Thyroid gland (tissue), 4 donors: ENCODE measurements around the gene PTGDS. TPM values are rescaled to one million over a fixed set of nuclear protein-coding genes. Genes with fewer than 3 reads are reported as not detected.
A peak's percentile ranks its signal among the peaks of the same experiment; 100 is the strongest.

Experiments
- DNase-seq, 2 donors: peaks; one replicate each; pipeline ENCODE4 v3.0.0-alpha.2; 2019
- H3K27ac ChIP-seq, 3 donors: fragments of 200-600 bp; sonication (generic); 1 replicate in 2 of 3; 2 replicates in 1 of 3; pipeline ENCODE4 v1.5.1; 2016 to 2019; ENCODE audit warnings: mild to moderate bottlenecking in 1 of 3, moderate library complexity in 1 of 3
- H3K27me3 ChIP-seq: fragments of 200-600 bp; sonication (generic); one replicate; pipeline ENCODE4 v1.5.1; 2019
- H3K36me3 ChIP-seq, 2 donors: fragments of 200-600 bp; sonication (generic); one replicate each; pipeline ENCODE4 v1.5.1; 2016 to 2019
- H3K4me1 ChIP-seq, 2 donors: fragments of 200-600 bp; sonication (generic); one replicate each; pipeline ENCODE4 v1.5.1; 2017 to 2019
- H3K4me3 ChIP-seq, 3 donors: fragments of 200-600 bp; sonication (generic); replicated peaks in 1 of 3; 1 replicate in 2 of 3; 2 replicates in 1 of 3; pipeline ENCODE4 v1.5.1; 2016; ENCODE audit warnings: mild to moderate bottlenecking in 1 of 3
- H3K9me3 ChIP-seq: fragments of 200-600 bp; sonication (generic); one replicate; pipeline ENCODE4 v1.5.1; 2017
- POLR2A ChIP-seq, 2 donors: fragments of 450-650 bp; IDR thresholded peaks; one replicate each; pipeline ENCODE4 v1.6.1; 2017; ENCODE audit warnings: antibody characterized with exemption in 2 of 2, mild to moderate bottlenecking in 2 of 2, moderate library complexity in 1 of 2
- WGBS, 2 donors: methylation state at CpG; one replicate each; pipeline ENCODE4 v1.1.5; 2017; 5-methylcytosine and 5-hydroxymethylcytosine counted together
- intact Hi-C: fragments of 100-400 bp; cut with DNase I; formaldehyde crosslinking; loops from one replicate; pipeline ENCODE4 v1.15.1; 2023
- total RNA-seq, 4 donors: library from RNA; depleted of rRNA; stranded (reverse); fragments of >200 nt; gene quantifications; one replicate each; pipeline ENCODE4 v1.2.3, GENCODE V29; 2016
- TF ChIP-seq, protein P1 (sequence below), 6 experiments: fragments of 200-600 bp in 3 of 6; fragments of 450-650 bp in 3 of 6; sonication (generic) in 3 of 6; IDR thresholded peaks; one replicate each; pipeline ENCODE4 v1.5.1; 2016 to 2019; ENCODE audit warnings: antibody characterized with exemption in 6 of 6, mild to moderate bottlenecking in 2 of 6, inconsistent platforms in 1 of 6, moderate library complexity in 1 of 6

The PTGDS gene
- total RNA-seq, 4 donors from 2014 or later, result 5.0 to 39.5 (median 33.9) TPM

DNA sequence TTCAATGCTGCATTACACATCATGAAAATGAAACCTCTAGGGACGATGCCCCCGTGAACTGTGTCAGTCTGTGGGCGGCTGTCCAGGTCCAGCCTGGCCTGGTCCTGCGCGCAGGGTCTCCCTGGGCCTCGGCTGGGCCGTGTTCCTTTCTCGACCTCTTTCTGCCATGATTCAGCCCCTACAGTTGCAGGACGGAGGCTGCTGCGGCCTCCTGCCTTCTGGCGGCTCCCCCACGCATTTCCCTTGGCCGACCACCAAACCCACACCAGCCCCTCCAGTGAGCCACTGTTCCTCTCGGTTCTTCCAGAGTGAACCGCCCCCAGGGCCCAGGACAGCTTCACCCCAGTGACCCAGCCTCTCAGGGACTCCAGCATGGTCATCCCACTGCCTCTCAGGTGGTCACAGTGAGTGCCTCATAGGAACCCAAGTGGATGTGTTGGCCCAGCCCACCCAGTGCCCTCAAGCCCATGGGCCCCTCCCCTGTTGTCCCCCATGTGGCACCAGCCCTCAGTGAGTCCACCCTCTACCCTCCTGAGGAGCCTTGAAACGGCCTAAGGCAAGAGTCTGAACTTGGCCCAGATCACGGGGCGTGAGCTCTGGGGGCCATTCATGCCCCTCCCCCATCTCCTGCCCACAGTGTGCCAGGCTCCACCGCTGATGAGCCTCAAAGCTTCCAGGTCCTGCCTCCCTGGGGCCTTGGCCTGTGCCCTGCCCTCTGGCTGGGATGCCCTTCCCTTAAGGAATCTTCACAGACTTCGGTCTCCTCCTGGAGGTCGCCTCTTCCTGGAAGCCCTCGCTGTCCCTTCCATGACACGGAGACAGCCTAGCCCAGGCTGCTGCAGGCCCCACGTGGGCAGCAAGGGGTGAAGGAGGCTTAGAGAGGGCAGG lies 29.1 kb downstream of the PTGDS start:
- Histone ChIP-seq H3K9me3 (no peaks in the 10 kb centered on the region), H3K4me1 (peaks cover 30 to 36% of the 10 kb centered on the region in 2 donors), H3K4me3 (no peak overlapping the region), H3K27ac (peak overlapping the region; percentile 59 to 84 (median 79)), H3K36me3 (peaks cover 0 to 7% of the 10 kb centered on the region in 2 donors), H3K27me3 (no peaks in the 10 kb centered on the region)
- 56 to 59% methylated on average over 16 to 21 of the region's 24 CpGs for WGBS, 2 donors
- intact Hi-C loops, result no loop called here
- TF ChIP-seq, protein P1, sequence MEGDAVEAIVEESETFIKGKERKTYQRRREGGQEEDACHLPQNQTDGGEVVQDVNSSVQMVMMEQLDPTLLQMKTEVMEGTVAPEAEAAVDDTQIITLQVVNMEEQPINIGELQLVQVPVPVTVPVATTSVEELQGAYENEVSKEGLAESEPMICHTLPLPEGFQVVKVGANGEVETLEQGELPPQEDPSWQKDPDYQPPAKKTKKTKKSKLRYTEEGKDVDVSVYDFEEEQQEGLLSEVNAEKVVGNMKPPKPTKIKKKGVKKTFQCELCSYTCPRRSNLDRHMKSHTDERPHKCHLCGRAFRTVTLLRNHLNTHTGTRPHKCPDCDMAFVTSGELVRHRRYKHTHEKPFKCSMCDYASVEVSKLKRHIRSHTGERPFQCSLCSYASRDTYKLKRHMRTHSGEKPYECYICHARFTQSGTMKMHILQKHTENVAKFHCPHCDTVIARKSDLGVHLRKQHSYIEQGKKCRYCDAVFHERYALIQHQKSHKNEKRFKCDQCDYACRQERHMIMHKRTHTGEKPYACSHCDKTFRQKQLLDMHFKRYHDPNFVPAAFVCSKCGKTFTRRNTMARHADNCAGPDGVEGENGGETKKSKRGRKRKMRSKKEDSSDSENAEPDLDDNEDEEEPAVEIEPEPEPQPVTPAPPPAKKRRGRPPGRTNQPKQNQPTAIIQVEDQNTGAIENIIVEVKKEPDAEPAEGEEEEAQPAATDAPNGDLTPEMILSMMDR (IDR thresholded peaks at IDR 0.05), result no peak
- no peak for TF ChIP-seq POLR2A (IDR thresholded peaks at IDR 0.05)
- DNase-seq, result peak; percentile 75 to 91

DNA sequence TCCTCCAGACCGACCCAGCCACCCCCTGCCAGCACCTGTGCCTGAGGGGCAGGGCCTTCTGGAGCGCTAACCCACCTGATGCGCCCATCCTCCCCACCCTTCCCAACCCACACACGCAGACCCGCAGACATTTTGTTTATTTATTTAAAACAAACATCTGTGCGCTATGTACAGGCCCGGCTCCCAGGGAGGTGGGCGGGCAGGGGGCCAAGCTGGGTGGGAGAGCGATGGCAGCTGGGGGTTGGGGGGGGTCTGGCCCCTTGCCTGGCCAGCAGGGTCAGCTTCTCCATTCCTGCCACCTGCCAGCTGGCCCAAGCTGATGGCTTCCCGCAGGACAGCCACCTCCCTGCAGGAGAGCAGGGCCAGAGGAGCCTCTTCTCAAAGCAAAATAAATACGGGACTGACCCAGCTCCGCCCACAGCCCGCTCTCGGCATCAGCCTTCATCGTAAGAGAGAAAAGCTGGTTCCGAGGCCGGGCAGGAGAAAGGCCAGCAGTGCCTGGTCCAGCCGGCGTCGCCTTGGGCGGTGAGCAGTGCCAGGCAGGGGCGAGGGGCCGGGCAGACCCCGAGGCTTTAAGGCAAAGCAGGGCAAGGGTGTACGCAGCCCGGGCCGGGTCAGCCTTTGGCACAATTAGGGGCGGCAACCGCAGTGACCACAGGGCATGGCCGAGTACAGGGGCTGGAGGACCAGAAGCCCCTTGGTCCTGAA lies 30.0 kb downstream of the PTGDS start:
- intact Hi-C loops, result no loop called here
- Histone ChIP-seq H3K4me1 (peaks cover 30 to 36% of the 10 kb centered on the region in 2 donors), H3K27me3 (no peaks in the 10 kb centered on the region), H3K27ac (peak overlapping the region; percentile 59 to 84 (median 79)), H3K4me3 (no peak overlapping the region), H3K9me3 (no peaks in the 10 kb centered on the region), H3K36me3 (peaks cover 0 to 14% of the 10 kb centered on the region in 2 donors)
- TF ChIP-seq POLR2A (IDR thresholded peaks at IDR 0.05), result peak in 1 of 2 donors; percentile 10
- TF ChIP-seq, protein P1 (IDR thresholded peaks at IDR 0.05), result no peak
- peak; percentile 91 to 97 for DNase-seq
- WGBS, 2 donors, result 29 to 40% methylated on average over 12 of the region's 30 CpGs

DNA sequence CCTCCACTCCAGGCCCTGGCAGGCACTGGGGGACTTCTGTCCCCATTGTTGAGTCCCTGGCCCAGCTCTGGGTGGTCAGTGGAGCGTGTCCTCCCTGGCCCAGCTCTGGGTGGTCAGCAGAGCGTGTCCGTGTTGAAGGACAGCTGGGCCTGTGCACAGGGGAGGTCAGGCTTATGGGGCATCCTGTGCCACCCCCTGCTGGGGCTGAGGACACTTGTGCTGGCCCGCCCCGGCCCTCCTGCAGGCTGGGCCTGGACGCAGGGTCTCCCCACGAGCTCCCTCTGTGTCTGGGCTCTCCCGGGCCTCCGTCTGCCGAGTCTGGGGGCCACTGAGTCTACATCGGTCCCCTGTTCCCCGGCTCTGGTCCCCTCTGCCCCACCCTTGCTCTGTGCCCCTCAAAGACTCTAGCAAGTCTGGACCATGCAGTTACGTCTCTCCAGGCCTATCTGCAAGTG lies 30.5 kb downstream of the PTGDS start:
- Histone ChIP-seq H3K9me3 (no peaks in the 10 kb centered on the region), H3K27me3 (no peaks in the 10 kb centered on the region), H3K4me1 (peaks cover 30 to 36% of the 10 kb centered on the region in 2 donors), H3K36me3 (peaks cover 0 to 14% of the 10 kb centered on the region in 2 donors), H3K27ac (peak overlapping the region; percentile 59 to 84 (median 79)), H3K4me3 (no peak overlapping the region)
- WGBS, 2 donors, result 58 to 59% methylated on average over 5 to 12 of the region's 13 CpGs
- intact Hi-C loops, result no loop called here
- DNase-seq, result peak; percentile 89 to 91
- TF ChIP-seq, protein P1 (IDR thresholded peaks at IDR 0.05), result peak in 1 of 6 experiments; percentile 37
- no peak for TF ChIP-seq POLR2A (IDR thresholded peaks at IDR 0.05)

DNA sequence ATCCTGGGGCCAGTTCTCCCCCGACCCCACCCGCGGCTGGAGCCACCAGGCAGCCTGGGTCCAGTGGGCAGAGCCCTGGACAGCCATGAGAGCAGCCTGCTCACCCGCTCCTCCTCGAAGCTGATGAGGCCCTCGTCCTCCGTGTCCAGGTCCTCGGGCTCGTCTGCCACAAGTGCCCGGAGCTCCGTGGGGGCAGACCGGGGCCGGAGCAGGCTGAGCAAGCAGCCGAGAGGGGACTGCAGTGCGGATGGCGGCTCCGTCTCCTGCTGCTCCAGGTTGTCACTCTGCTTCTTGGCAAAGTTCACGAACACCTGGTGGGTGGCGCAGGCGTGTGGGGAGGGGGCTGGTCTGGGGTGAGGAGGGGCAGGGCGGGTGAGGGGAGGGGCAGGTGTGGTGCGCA lies 31.0 kb downstream of the PTGDS start:
- H3K4me1 ChIP-seq, result peaks cover 30 to 36% of the 10 kb centered on the region in 2 donors
- 60% methylated on average over 1 to 2 of the region's 22 CpGs for WGBS, 2 donors
- H3K36me3 ChIP-seq, result peaks cover 0 to 14% of the 10 kb centered on the region in 2 donors
- H3K9me3 ChIP-seq, result no peaks in the 10 kb centered on the region
- no peak for TF ChIP-seq POLR2A (IDR thresholded peaks at IDR 0.05)
- no peaks in the 10 kb centered on the region for H3K27me3 ChIP-seq
- peak overlapping the region; percentile 59 to 84 (median 79) for H3K27ac ChIP-seq
- intact Hi-C loops, result no loop called here
- H3K4me3 ChIP-seq, result no peak overlapping the region
- peak; percentile 51 to 52 for DNase-seq

DNA sequence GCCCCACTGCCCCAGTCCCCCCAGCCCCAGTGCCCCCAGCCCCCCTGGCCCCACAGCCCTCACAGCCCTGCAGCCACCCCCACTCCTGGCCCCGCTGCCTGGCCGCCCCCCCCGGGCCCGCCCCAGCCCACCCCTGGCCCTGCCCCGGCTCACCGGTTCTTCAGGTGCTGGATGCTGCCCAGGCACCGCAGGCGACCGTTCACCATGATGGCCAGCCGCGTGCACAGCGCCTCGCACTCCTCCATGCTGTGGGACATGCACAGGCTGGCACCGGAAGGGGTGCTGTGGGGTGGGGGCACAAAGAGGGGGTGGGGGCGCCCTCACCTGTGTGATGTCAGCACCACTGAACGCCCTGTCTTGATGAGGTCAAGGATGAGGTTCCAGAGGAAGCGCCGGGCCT lies 31.9 kb downstream of the PTGDS start:
- Histone ChIP-seq H3K9me3 (no peaks in the 10 kb centered on the region), H3K4me1 (peaks cover 30 to 36% of the 10 kb centered on the region in 2 donors), H3K27me3 (no peaks in the 10 kb centered on the region), H3K27ac (no peak overlapping the region), H3K4me3 (no peak overlapping the region), H3K36me3 (peaks cover 2 to 17% of the 10 kb centered on the region in 2 donors)
- intact Hi-C loops, result no loop called here
- 62 to 80% methylated on average over 1 to 9 of the region's 18 CpGs for WGBS, 2 donors
- TF ChIP-seq, protein P1 (IDR thresholded peaks at IDR 0.05), result no peak
- TF ChIP-seq POLR2A (IDR thresholded peaks at IDR 0.05), result no peak
- DNase-seq, result no peak
